Kidney glomerular epithelial cell (primary cell): ENCODE data around the gene CCZ1.
"Not testable (repeated sequence)": the region's sequence is repeated elsewhere in the genome, so short reads cannot be mapped to it uniquely, and the experiment has no call there.

Experiments used
- DNase-seq: peaks from one replicate; lab custom pipeline; 2025; lab: John Stamatoyannopoulos, UW

CCZ1 gene

DNA sequence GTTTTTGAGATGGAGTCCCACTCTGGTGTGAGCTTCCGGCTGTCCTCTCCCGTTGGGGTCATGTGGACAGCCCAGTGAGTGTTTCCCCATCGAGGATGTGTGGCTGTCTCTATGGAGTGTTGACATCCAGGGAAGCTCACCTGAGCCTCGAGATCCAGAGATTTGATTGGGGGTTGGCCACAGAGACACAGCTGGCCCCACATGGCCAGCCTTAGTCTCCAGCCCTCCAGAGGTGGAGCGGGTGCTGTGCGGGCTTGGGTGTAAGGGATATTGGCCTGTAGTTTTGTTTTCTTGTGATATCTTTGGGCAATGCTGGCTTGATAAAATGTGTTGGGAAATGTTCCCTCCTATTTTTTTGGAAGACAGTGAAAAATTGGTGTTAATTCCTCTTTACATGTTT is 18.0 kb downstream of the CCZ1 start:
- DNase-seq = not testable (repeated sequence)

GRCh38 chr7:5924180-5924579 is 25.6 kb downstream of the CCZ1 start:
- DNase-seq = not testable (repeated sequence)

GRCh38 chr7:5924630-5925029 is 26.1 kb downstream of the CCZ1 start:
- not testable (repeated sequence) for DNase-seq

DNA sequence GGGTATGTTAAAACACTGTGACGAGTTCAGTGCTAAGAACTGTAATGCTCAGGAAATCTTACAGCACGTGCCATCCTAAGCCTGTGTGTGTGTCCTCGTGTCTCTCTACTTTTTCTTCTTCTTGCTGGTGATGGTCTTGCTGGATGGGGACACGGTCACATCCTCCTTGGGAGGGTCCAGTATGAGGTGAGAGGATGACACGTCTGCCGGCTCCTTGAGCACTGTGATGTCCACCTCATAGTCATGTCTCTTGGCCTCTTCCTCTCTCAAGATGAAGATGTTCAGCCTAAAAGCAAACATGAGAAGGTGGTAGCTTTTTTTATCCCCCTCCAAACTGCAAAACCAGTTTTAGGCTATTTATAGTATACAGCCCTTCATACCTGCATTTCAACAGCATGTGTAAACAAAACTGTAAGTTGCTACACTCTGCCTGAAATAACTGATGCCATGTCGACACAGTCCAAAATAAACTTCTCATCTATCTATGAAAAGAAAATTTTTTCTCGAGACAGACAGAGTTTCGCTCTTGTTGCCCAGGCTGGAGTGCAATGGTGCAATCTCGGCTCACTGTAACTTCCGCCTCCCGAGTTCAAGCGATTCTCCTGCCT is 27.8 kb downstream of the CCZ1 start:
- not testable (repeated sequence) for DNase-seq

DNA sequence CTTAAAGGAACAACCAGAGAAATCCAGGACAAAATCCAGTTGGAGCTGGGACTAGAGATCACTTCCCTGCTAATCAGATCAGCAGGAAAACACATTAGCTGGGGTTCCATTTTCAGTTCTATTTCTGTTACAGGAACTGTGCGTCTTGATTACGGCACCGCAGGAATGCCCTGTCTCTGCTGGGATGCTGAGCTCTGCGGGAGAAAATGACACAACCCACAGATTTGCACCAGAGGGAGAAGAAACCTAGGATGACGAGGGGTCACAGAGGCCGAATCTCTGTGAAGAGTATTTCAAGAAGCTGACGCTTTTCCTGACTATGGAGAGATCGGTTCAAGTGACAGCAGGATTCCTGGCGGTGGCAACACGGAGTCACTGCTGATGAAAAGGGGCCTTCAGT is 31.8 kb downstream of the CCZ1 start:
- not testable (repeated sequence) for DNase-seq

- not testable (repeated sequence) for DNase-seq
These were observed 32.7 kb downstream of the CCZ1 start for GRCh38 chr7:5931250-5931649.

- DNase-seq = not testable (repeated sequence)
These were observed 33.5 kb downstream of the CCZ1 start for GRCh38 chr7:5931905-5932644.

- DNase-seq = not testable (repeated sequence)
These were observed 36.5 kb downstream of the CCZ1 start for GRCh38 chr7:5934945-5935450.

GRCh38 chr7:5963205-5963604 is 64.7 kb downstream of the CCZ1 start:
- not testable (repeated sequence) for DNase-seq

GRCh38 chr7:5963810-5964209 is 65.3 kb downstream of the CCZ1 start:
- not testable (repeated sequence) for DNase-seq

GRCh38 chr7:5970347-5970911 is 71.9 kb downstream of the CCZ1 start, which contains the start of gene RSPH10B:
TSS of gene RSPH10B (minus strand) at chr7:5970689. CDS start at chr7:5967116, 3,573 bp downstream.
- not testable (repeated sequence) for DNase-seq

DNA sequence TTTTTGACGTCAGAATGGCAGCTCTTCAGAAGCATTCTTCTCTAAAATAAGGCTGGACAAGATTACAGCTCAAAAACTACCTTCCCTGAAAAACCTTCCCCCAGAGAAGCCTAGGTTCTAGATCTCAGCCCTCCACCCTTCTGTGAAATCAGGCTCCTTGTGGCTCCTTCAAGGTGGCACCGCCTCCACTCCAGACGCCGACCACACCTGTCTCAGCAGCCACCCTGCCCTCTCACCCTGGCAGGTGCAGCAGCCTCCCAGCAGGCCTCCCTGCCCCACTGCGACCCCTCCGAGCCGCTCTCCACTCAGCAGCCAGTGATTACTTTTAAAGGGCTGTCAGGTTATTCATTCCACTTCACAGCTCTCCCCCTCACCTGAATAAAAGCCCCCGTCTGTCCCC is 75.0 kb downstream of the CCZ1 start:
- DNase-seq = not testable (repeated sequence)
